ENCODE results near the gene PRR12. TPM values are rescaled to one million over a fixed set of nuclear protein-coding genes. Genes with fewer than 3 reads are reported as not detected.

PRR12 gene
- polyA plus RNA-seq, 1 donor (not counting 4 experiments of a cell fraction or from before 2014, with no cell fraction given), result 0.35 TPM

DNA sequence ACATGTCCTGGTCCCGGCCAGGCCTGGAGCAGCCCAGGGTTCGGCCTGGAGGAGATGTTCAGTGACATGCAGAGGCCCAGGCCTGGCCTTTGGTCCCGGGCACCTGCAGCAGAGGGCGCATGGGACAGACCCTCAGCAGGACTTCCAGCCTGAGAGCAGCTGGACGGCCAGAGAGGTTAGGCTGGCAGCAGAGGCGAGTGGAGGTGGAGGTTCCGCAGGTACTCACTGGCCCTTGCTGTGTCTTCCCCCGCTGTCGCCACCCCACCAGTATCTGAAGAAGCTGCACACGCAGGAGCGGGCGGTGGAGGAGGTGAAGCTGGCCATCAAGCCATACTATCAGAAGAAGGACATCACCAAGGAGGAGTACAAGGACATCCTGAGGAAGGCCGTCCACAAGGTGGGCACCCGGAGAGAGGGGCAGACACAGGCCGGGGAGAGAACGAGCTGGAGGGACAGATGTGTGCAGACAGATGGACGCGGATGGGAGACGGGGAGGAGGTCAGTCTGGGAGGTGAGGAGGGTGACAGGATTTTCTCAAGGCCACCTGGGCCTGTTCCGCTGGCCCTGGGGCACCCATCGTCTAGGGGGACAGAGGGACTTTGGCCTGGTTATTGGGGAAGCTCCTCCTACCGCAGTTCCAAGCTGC is 66.6 kb downstream of the PRR12 start:
- no peak overlapping the region for H3K9ac ChIP-seq (ENCODE audit: control insufficient read depth, extremely low read depth, insufficient read depth, low read length)
- no peaks in the 10 kb centered on the region for H3K9me1 ChIP-seq (ENCODE audit: control insufficient read depth, extremely low read depth, insufficient read depth, low read length)
- H3K9me3 ChIP-seq (ENCODE audit: control insufficient read depth, low read depth, low read length), result no peaks in the 10 kb centered on the region
- no peak overlapping the region for H2AFZ ChIP-seq (ENCODE audit: control insufficient read depth, low read length)
- no peak overlapping the region for H3K27ac ChIP-seq (ENCODE audit: control insufficient read depth, insufficient read depth, low read length)
- TF ChIP-seq EZH2 (IDR thresholded peaks at IDR 0.05; ENCODE audit: low read length), result no peak
- TF ChIP-seq, protein P1, sequence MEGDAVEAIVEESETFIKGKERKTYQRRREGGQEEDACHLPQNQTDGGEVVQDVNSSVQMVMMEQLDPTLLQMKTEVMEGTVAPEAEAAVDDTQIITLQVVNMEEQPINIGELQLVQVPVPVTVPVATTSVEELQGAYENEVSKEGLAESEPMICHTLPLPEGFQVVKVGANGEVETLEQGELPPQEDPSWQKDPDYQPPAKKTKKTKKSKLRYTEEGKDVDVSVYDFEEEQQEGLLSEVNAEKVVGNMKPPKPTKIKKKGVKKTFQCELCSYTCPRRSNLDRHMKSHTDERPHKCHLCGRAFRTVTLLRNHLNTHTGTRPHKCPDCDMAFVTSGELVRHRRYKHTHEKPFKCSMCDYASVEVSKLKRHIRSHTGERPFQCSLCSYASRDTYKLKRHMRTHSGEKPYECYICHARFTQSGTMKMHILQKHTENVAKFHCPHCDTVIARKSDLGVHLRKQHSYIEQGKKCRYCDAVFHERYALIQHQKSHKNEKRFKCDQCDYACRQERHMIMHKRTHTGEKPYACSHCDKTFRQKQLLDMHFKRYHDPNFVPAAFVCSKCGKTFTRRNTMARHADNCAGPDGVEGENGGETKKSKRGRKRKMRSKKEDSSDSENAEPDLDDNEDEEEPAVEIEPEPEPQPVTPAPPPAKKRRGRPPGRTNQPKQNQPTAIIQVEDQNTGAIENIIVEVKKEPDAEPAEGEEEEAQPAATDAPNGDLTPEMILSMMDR (optimal IDR thresholded peaks at IDR 0.05 in 1 of 3, IDR thresholded peaks at IDR 0.05 in 1 of 3, conservative IDR thresholded peaks at IDR 0.05 in 1 of 3; ENCODE audit: extremely low read depth in 1 of 3, insufficient read depth in 2 of 3, low read length in 3 of 3), result no peak
- no peaks in the 10 kb centered on the region for H3K27me3 ChIP-seq (ENCODE audit: control insufficient read depth, extremely low read depth, insufficient read depth, low read length)
- no peak overlapping the region for H3K4me2 ChIP-seq (ENCODE audit: control insufficient read depth, extremely low read depth, insufficient read depth, low read depth, low read length)
- dilution Hi-C loops (cut with MboI; ENCODE audit: extremely low pct_ligation_motif_present, low sequenced_read_pairs), result no loop called here
- H4K20me1 ChIP-seq (ENCODE audit: control insufficient read depth, extremely low read depth, insufficient read depth, low read length), result peaks cover 3% of the 10 kb centered on the region
- FAIRE-seq (no peak), DNase-seq (ENCODE audit: low read depth, low spot score) (no peak)
- no peak overlapping the region for H3K4me3 ChIP-seq (ENCODE audit: control insufficient read depth in 2 of 3, extremely low read depth in 1 of 3, insufficient read depth in 2 of 3, low read depth in 1 of 3, low read length in 3 of 3)
- H3K36me3 ChIP-seq (ENCODE audit: control insufficient read depth in 2 of 2, extremely low read depth in 1 of 2, insufficient read depth in 2 of 2, low read length in 2 of 2), result peaks cover 54 to 56% of the 10 kb centered on the region in 2 experiments
- H3K79me2 ChIP-seq (ENCODE audit: control insufficient read depth, insufficient read depth, low read length), result peaks cover 16% of the 10 kb centered on the region
- no peaks in the 10 kb centered on the region for H3K4me1 ChIP-seq (ENCODE audit: control insufficient read depth, extremely low read depth, insufficient read depth, low read length)

DNA sequence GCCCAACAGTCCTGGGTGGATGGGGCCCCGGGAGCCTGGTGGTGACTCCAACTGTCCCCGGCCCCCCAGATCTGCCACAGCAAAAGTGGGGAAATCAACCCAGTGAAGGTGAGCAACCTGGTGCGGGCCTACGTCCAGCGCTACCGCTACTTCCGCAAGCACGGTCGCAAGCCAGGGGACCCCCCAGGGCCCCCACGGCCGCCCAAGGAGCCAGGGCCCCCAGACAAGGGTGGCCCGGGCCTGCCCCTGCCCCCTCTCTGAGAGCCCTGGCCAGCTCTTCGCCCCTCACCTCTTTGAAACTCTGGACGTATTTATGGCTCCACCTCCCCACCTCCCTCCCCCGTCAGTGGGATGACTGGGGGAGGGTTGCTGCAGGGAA is 67.1 kb downstream of the PRR12 start:
- Histone ChIP-seq H3K9me3 (ENCODE audit: control insufficient read depth, low read depth, low read length) (no peaks in the 10 kb centered on the region), H3K4me2 (ENCODE audit: control insufficient read depth, extremely low read depth, insufficient read depth, low read depth, low read length) (no peak overlapping the region), H3K9me1 (ENCODE audit: control insufficient read depth, extremely low read depth, insufficient read depth, low read length) (no peaks in the 10 kb centered on the region), H4K20me1 (ENCODE audit: control insufficient read depth, extremely low read depth, insufficient read depth, low read length) (peaks cover 4% of the 10 kb centered on the region), H3K4me3 (ENCODE audit: control insufficient read depth in 2 of 3, extremely low read depth in 1 of 3, insufficient read depth in 2 of 3, low read depth in 1 of 3, low read length in 3 of 3) (no peak overlapping the region), H3K27ac (ENCODE audit: control insufficient read depth, insufficient read depth, low read length) (no peak overlapping the region), H3K36me3 (ENCODE audit: control insufficient read depth in 2 of 2, extremely low read depth in 1 of 2, insufficient read depth in 2 of 2, low read length in 2 of 2) (peaks cover 53 to 55% of the 10 kb centered on the region in 2 experiments), H3K27me3 (ENCODE audit: control insufficient read depth, extremely low read depth, insufficient read depth, low read length) (no peaks in the 10 kb centered on the region), H3K4me1 (ENCODE audit: control insufficient read depth, extremely low read depth, insufficient read depth, low read length) (peaks cover 1% of the 10 kb centered on the region), H2AFZ (ENCODE audit: control insufficient read depth, low read length) (no peak overlapping the region), H3K79me2 (ENCODE audit: control insufficient read depth, insufficient read depth, low read length) (peaks cover 17% of the 10 kb centered on the region), H3K9ac (ENCODE audit: control insufficient read depth, extremely low read depth, insufficient read depth, low read length) (no peak overlapping the region)
- no peak for TF ChIP-seq EZH2 (IDR thresholded peaks at IDR 0.05; ENCODE audit: low read length)
- TF ChIP-seq, protein P1 (optimal IDR thresholded peaks at IDR 0.05 in 1 of 3, IDR thresholded peaks at IDR 0.05 in 1 of 3, conservative IDR thresholded peaks at IDR 0.05 in 1 of 3; ENCODE audit: extremely low read depth in 1 of 3, insufficient read depth in 2 of 3, low read length in 3 of 3), result no peak
- DNase-seq (ENCODE audit: low read depth, low spot score) (no peak), FAIRE-seq (no peak)
- dilution Hi-C loops (cut with MboI; ENCODE audit: extremely low pct_ligation_motif_present, low sequenced_read_pairs), result no loop called here

Data from keratinocyte (primary cell).